Tibial nerve (tissue), 4 donors: ENCODE measurements around the gene LRBA. TPM values are rescaled to one million over a fixed set of nuclear protein-coding genes. Genes with fewer than 3 reads are reported as not detected.

Experiments used
- DNase-seq, 2 donors: peaks; one replicate each; pipeline ENCODE4 v3.0.0-alpha.2; 2019; ENCODE audit warnings: low spot score in 2 of 2
- H3K27ac ChIP-seq, 4 donors: fragments of 200-600 bp; sonication (generic) in 3 of 4; one replicate each; pipeline ENCODE4 v1.5.1; 2017 to 2019; ENCODE audit warnings: mild to moderate bottlenecking in 1 of 4
- H3K27me3 ChIP-seq, 2 donors: fragments of 200-600 bp; sonication (generic) in 1 of 2; one replicate each; pipeline versions ENCODE4 v1.5.1 to v1.6.0; 2017 to 2019
- H3K36me3 ChIP-seq, 3 donors: fragments of 200-600 bp; sonication (generic); one replicate each; pipeline ENCODE4 v1.5.1; 2018 to 2019
- H3K4me1 ChIP-seq, 4 donors: fragments of 200-600 bp; sonication (generic) in 3 of 4; one replicate each; pipeline ENCODE4 v1.5.1; 2017 to 2019
- H3K4me3 ChIP-seq, 4 donors: fragments of 200-600 bp; sonication (generic) in 3 of 4; one replicate each; pipeline ENCODE4 v1.5.1; 2017 to 2019; ENCODE audit warnings: mild to moderate bottlenecking in 1 of 4, moderate library complexity in 1 of 4
- H3K9me3 ChIP-seq, 4 donors: fragments of 200-600 bp; sonication (generic) in 3 of 4; one replicate each; pipeline ENCODE4 v1.5.1; 2017 to 2019
- EP300 ChIP-seq, 2 donors: sonication (generic); formaldehyde crosslinking; IDR thresholded peaks; one replicate each; pipeline ENCODE4 v1.6.1; 2017; ENCODE audit warnings: antibody characterized with exemption in 2 of 2, mild to moderate bottlenecking in 1 of 2
- POLR2A ChIP-seq, 2 donors: fragments of 450-650 bp; IDR thresholded peaks; one replicate each; pipeline ENCODE4 v1.6.1; 2017; ENCODE audit warnings: antibody characterized with exemption in 2 of 2, mild to moderate bottlenecking in 2 of 2, moderate library complexity in 2 of 2
- WGBS, 2 donors: methylation state at CpG; one replicate each; pipeline ENCODE4 v1.1.5; 2018; 5-methylcytosine and 5-hydroxymethylcytosine counted together
- total RNA-seq, 4 donors: library from RNA; depleted of rRNA; stranded (reverse); fragments of >200 nt; gene quantifications; one replicate each; pipeline ENCODE4 v1.1.0, GENCODE V29; 2016
- TF ChIP-seq, protein P1 (sequence below), 5 experiments: fragments of 200-600 bp in 3 of 5; fragments of 450-650 bp in 2 of 5; sonication (generic) in 3 of 5; IDR thresholded peaks; one replicate each; pipeline ENCODE4 v1.5.1; 2016 to 2019; ENCODE audit warnings: antibody characterized with exemption in 5 of 5, mild to moderate bottlenecking in 3 of 5, moderate library complexity in 2 of 5

The LRBA gene
- total RNA-seq, 4 donors from 2014 or later: 35.4 to 43.1 (median 38.0) TPM

GRCh38 chr4:150625033-150625432 is 390.1 kb downstream of the LRBA start:
- Histone ChIP-seq H3K4me3 (no peak overlapping the region), H3K9me3 (no peaks in the 10 kb centered on the region), H3K36me3 (peaks cover 0 to 8% (median 0%) of the 10 kb centered on the region in 3 donors), H3K27me3 (no peaks in the 10 kb centered on the region), H3K4me1 (no peaks in the 10 kb centered on the region), H3K27ac (no peak overlapping the region)
- 91 to 92% methylated on average over 2 of the region's 2 CpGs for WGBS, 2 donors
- no peak for DNase-seq
- TF ChIP-seq, protein P1, sequence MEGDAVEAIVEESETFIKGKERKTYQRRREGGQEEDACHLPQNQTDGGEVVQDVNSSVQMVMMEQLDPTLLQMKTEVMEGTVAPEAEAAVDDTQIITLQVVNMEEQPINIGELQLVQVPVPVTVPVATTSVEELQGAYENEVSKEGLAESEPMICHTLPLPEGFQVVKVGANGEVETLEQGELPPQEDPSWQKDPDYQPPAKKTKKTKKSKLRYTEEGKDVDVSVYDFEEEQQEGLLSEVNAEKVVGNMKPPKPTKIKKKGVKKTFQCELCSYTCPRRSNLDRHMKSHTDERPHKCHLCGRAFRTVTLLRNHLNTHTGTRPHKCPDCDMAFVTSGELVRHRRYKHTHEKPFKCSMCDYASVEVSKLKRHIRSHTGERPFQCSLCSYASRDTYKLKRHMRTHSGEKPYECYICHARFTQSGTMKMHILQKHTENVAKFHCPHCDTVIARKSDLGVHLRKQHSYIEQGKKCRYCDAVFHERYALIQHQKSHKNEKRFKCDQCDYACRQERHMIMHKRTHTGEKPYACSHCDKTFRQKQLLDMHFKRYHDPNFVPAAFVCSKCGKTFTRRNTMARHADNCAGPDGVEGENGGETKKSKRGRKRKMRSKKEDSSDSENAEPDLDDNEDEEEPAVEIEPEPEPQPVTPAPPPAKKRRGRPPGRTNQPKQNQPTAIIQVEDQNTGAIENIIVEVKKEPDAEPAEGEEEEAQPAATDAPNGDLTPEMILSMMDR (IDR thresholded peaks at IDR 0.05): no peak
- TF ChIP-seq EP300 (IDR thresholded peaks at IDR 0.05) (no peak), POLR2A (IDR thresholded peaks at IDR 0.05) (no peak)

GRCh38 chr4:150624055-150624454 is 391.0 kb downstream of the LRBA start:
- H3K27me3 ChIP-seq: no peaks in the 10 kb centered on the region
- no peak overlapping the region for H3K27ac ChIP-seq
- H3K4me3 ChIP-seq: no peak overlapping the region
- DNase-seq: no peak
- H3K9me3 ChIP-seq: no peaks in the 10 kb centered on the region
- no peaks in the 10 kb centered on the region for H3K4me1 ChIP-seq
- WGBS, 2 donors: 89 to 93% methylated on average over 1 of the region's 1 CpG
- peaks cover 0 to 1% (median 0%) of the 10 kb centered on the region in 3 donors for H3K36me3 ChIP-seq
- TF ChIP-seq POLR2A (IDR thresholded peaks at IDR 0.05) (no peak), EP300 (IDR thresholded peaks at IDR 0.05) (no peak)
- TF ChIP-seq, protein P1 (IDR thresholded peaks at IDR 0.05): no peak

- TF ChIP-seq EP300 (IDR thresholded peaks at IDR 0.05) (no peak), POLR2A (IDR thresholded peaks at IDR 0.05) (no peak)
- TF ChIP-seq, protein P1 (IDR thresholded peaks at IDR 0.05): no peak
- Histone ChIP-seq H3K4me3 (no peak overlapping the region), H3K36me3 (peaks cover 0 to 5% (median 0%) of the 10 kb centered on the region in 3 donors), H3K9me3 (no peaks in the 10 kb centered on the region), H3K27me3 (no peaks in the 10 kb centered on the region), H3K4me1 (no peaks in the 10 kb centered on the region), H3K27ac (no peak overlapping the region)
- 46 to 48% methylated on average over 1 of the region's 1 CpG for WGBS, 2 donors
- no peak for DNase-seq
Observed at GRCh38 chr4:150619042-150619441, 396.0 kb downstream of the LRBA start.

GRCh38 chr4:150609131-150609530 is 406.0 kb downstream of the LRBA start:
- no peaks in the 10 kb centered on the region for H3K4me1 ChIP-seq
- no peaks in the 10 kb centered on the region for H3K9me3 ChIP-seq
- H3K4me3 ChIP-seq: no peak overlapping the region
- 69 to 83% methylated on average over 3 of the region's 3 CpGs for whole genome bisulfite sequencing, 2 donors
- TF ChIP-seq, protein P1 (IDR thresholded peaks at IDR 0.05): no peak
- no peak for TF ChIP-seq POLR2A (IDR thresholded peaks at IDR 0.05)
- TF ChIP-seq EP300 (IDR thresholded peaks at IDR 0.05): no peak
- H3K27me3 ChIP-seq: no peaks in the 10 kb centered on the region
- no peaks in the 10 kb centered on the region for H3K36me3 ChIP-seq
- H3K27ac ChIP-seq: no peak overlapping the region
- no peak for DNase-seq

- Histone ChIP-seq H3K27ac (no peak overlapping the region), H3K4me1 (no peaks in the 10 kb centered on the region), H3K4me3 (no peak overlapping the region), H3K27me3 (no peaks in the 10 kb centered on the region), H3K9me3 (no peaks in the 10 kb centered on the region), H3K36me3 (peaks cover 0 to 16% (median 0%) of the 10 kb centered on the region in 3 donors)
- 40 to 59% methylated on average over 5 of the region's 5 CpGs for WGBS, 2 donors
- no peak for DNase-seq
- TF ChIP-seq EP300 (IDR thresholded peaks at IDR 0.05) (no peak), POLR2A (IDR thresholded peaks at IDR 0.05) (no peak)
- TF ChIP-seq, protein P1 (IDR thresholded peaks at IDR 0.05): no peak
Observed at GRCh38 chr4:150600812-150601445, 414.2 kb downstream of the LRBA start.
